Ovary (tissue), 9 donors: ENCODE results near the gene MTUS2. TPM values are rescaled to one million over a fixed set of nuclear protein-coding genes. Genes with fewer than 3 reads are reported as not detected.

Experiments used
- DNase-seq, 5 donors: peaks; one replicate each; pipeline ENCODE4 v3.0.0-alpha.2; 2019 to 2020
- H3K27ac ChIP-seq, 2 donors: fragments of 200-600 bp; one replicate each; pipeline versions ENCODE4 v1.5.1 to v1.8.0; 2019 to 2022
- H3K27me3 ChIP-seq: fragments of 200-600 bp; one replicate; pipeline ENCODE4 v1.8.0; 2022
- H3K36me3 ChIP-seq: fragments of 200-600 bp; sonication (generic); one replicate; pipeline ENCODE4 v1.5.1; 2019
- H3K4me1 ChIP-seq: one replicate; pipeline ENCODE4 v1.8.1; 2013; ENCODE audit warnings: mild to moderate bottlenecking, moderate library complexity; ENCODE audit not compliant: insufficient read depth
- H3K4me3 ChIP-seq: fragments of 200-600 bp; sonication (generic); one replicate; pipeline ENCODE4 v1.5.1; 2017
- H3K9me3 ChIP-seq, 2 donors: fragments of 200-600 bp in 1 of 2; sonication (generic) in 1 of 2; one replicate each; pipeline versions ENCODE4 v1.5.1 to v1.8.1; 2013 to 2019; ENCODE audit warnings: mild to moderate bottlenecking in 1 of 2, moderate library complexity in 1 of 2
- EP300 ChIP-seq: sonication (generic); formaldehyde crosslinking; IDR thresholded peaks from one replicate; pipeline ENCODE4 v1.6.1; 2017; ENCODE audit warnings: antibody characterized with exemption
- POLR2A ChIP-seq: fragments of 450-650 bp; IDR thresholded peaks from one replicate; pipeline ENCODE4 v1.6.1; 2017; ENCODE audit warnings: antibody characterized with exemption, mild to moderate bottlenecking, moderate library complexity
- WGBS, 3 donors: extraction: QIAGEN DNeasy Blood & Tissue Kit in 1 of 3; methylation state at CpG; one replicate each; pipeline versions ENCODE4 v1.1.5 to v1.1.7; 2013 to 2017; 5-methylcytosine and 5-hydroxymethylcytosine counted together
- intact Hi-C, 4 donors: fragments of 100-400 bp; cut with DNase I; formaldehyde crosslinking; loops; one replicate each; pipeline versions ENCODE4 v1.11.0 to v1.15.1; 2022 to 2023
- polyA plus RNA-seq, 2 donors: library from polyadenylated mRNA; stranded (reverse); fragments of 200-250 nt in 1 of 2; fragments of 350-450 nt in 1 of 2; fragmentation: Illumina TruSeq in 1 of 2; extraction: RNeasy Lipid Tissue Mini Kit (QIAGEN cat#74804) in 1 of 2; gene quantifications; one replicate each; pipeline ENCODE4 v1.2.3, GENCODE V29; 2013 to 2014
- total RNA-seq, 7 donors: library from RNA; depleted of rRNA in 2 of 7; stranded (reverse); fragments of >200 nt in 2 of 7; fragmentation: NEBNext Ultra II Directional in 3 of 7; extraction: Animal tissue kit (Norgen Biotek cat#: 25700) in 3 of 7; gene quantifications; one replicate each; pipeline versions ENCODE4 v1.1.0 to v1.2.4, GENCODE V29; 2016 to 2023
- TF ChIP-seq, protein P1 (sequence below), 3 donors: fragments of 450-650 bp in 2 of 3; fragments of 200-600 bp in 1 of 3; IDR thresholded peaks; one replicate each; pipeline versions ENCODE4 v1.5.1 to v1.8.0; 2016 to 2022; ENCODE audit warnings: antibody characterized with exemption in 3 of 3, mild to moderate bottlenecking in 1 of 3
- donor health status: DM: no; HTN: no; CAD: no; lungs with moderate emphysema.
- donor health status: DM: no; HTN: no; CAD: no.
- donor health status: Bipolar disorder and iron deficiency.
- donor health status: DM: yes; HTN: yes; CAD: no.
- donor health status: DM: no; HTN: no; CAD: no.
- donor health status: DM: yes; HTN: yes; CAD: no.

Gene MTUS2
- total and polyA plus RNA-seq, 9 donors, result 1.5 to 8.7 (median 5.4) TPM

GRCh38 chr13:29491248-29491647 is 671.1 kb downstream of the MTUS2 start:
- Histone ChIP-seq H3K9me3 (no peaks in the 10 kb centered on the region), H3K36me3 (no peaks in the 10 kb centered on the region), H3K4me1 (peaks cover 4% of the 10 kb centered on the region), H3K27ac (no peak overlapping the region), H3K4me3 (no peak overlapping the region), H3K27me3 (no peaks in the 10 kb centered on the region)
- DNase-seq, result peak in 1 of 5 donors; percentile 1
- 46 to 70% (median 48%) methylated on average over 2 of the region's 2 CpGs for WGBS, 3 donors
- TF ChIP-seq POLR2A, result no peak
- TF ChIP-seq, protein P1, sequence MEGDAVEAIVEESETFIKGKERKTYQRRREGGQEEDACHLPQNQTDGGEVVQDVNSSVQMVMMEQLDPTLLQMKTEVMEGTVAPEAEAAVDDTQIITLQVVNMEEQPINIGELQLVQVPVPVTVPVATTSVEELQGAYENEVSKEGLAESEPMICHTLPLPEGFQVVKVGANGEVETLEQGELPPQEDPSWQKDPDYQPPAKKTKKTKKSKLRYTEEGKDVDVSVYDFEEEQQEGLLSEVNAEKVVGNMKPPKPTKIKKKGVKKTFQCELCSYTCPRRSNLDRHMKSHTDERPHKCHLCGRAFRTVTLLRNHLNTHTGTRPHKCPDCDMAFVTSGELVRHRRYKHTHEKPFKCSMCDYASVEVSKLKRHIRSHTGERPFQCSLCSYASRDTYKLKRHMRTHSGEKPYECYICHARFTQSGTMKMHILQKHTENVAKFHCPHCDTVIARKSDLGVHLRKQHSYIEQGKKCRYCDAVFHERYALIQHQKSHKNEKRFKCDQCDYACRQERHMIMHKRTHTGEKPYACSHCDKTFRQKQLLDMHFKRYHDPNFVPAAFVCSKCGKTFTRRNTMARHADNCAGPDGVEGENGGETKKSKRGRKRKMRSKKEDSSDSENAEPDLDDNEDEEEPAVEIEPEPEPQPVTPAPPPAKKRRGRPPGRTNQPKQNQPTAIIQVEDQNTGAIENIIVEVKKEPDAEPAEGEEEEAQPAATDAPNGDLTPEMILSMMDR (IDR thresholded peaks at IDR 0.05), result no peak
- no peak for TF ChIP-seq EP300
- intact Hi-C loops, result no loop called here

DNA sequence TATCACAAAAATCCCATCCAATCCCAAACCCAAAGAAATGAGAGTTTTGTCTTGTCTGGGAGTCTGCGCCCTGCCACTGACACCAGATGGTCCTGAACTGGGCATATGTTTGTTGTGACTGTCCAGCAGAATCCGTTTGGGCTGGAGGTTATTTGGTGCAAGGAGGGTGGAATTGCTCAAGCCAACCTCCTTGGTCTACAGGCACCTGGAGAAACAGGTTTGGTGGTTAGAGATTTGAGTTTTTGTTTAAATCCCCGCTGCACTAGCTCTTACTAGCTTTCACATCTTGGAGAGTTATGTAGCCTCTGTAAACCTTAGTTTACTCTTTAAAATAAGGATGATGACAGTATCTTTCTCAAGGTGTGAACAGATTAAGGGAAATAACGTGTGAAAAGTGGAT is 673.7 kb downstream of the MTUS2 start:
- Histone ChIP-seq H3K27me3 (no peaks in the 10 kb centered on the region), H3K27ac (no peak overlapping the region), H3K4me3 (no peak overlapping the region), H3K9me3 (no peaks in the 10 kb centered on the region), H3K4me1 (peaks cover 15% of the 10 kb centered on the region), H3K36me3 (no peaks in the 10 kb centered on the region)
- DNase-seq, result no peak
- intact Hi-C loops, result no loop called here
- TF ChIP-seq, protein P1 (IDR thresholded peaks at IDR 0.05), result no peak
- TF ChIP-seq POLR2A (no peak), EP300 (no peak)
- 81 to 85% (median 81%) methylated on average over 4 of the region's 4 CpGs for WGBS, 3 donors

DNA sequence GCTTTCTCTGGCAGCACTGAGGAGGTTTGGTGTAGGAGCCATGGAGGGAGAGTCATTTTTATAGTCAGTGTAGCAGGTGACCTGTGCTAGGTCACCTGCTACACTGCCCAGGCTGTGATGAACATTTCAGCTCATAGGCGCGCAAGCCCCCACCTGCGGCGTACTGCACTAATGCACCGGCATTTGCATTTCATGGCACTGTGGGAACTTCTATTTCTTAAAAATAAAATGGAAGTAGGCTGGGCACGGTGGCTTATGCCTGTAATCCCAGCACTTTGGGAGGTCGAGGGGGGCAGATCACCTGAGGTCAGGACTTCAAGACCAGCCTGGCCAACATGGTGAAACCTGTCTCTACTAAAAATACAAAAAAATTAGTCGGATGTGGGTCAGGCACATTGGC is 674.4 kb downstream of the MTUS2 start:
- Histone ChIP-seq H3K4me1 (peaks cover 15% of the 10 kb centered on the region), H3K27ac (no peak overlapping the region), H3K4me3 (no peak overlapping the region), H3K36me3 (no peaks in the 10 kb centered on the region), H3K9me3 (no peaks in the 10 kb centered on the region), H3K27me3 (no peaks in the 10 kb centered on the region)
- intact Hi-C loops, result no loop called here
- TF ChIP-seq EP300, result no peak
- TF ChIP-seq, protein P1 (IDR thresholded peaks at IDR 0.05), result no peak
- no peak for TF ChIP-seq POLR2A
- DNase-seq, result peak in 1 of 5 donors; percentile 6
- WGBS, 3 donors, result 95 to 98% (median 96%) methylated on average over 8 of the region's 8 CpGs

GRCh38 chr13:29496241-29496712 is 676.1 kb downstream of the MTUS2 start:
- 11 to 34% (median 16%) methylated on average over 9 of the region's 9 CpGs for WGBS, 3 donors
- intact Hi-C loops, result loop anchor here in 1 of 4 donors (5.0 kb wide), 1 partner anchor 611 kb away; no protein-coding TSS in a partner anchor
- H3K27ac ChIP-seq, result peak overlapping the region in 1 of 2 donors; percentile 69
- no peak for TF ChIP-seq EP300
- TF ChIP-seq POLR2A, result no peak
- TF ChIP-seq, protein P1 (IDR thresholded peaks at IDR 0.05), result no peak
- no peak overlapping the region for H3K4me3 ChIP-seq
- peaks cover 15% of the 10 kb centered on the region for H3K4me1 ChIP-seq
- H3K27me3 ChIP-seq, result no peaks in the 10 kb centered on the region
- H3K9me3 ChIP-seq, result no peaks in the 10 kb centered on the region
- H3K36me3 ChIP-seq, result no peaks in the 10 kb centered on the region
- peak in 3 of 5 donors; percentile 37 to 57 (median 56) for DNase-seq
